MM.1S (cell line): ENCODE results near the gene BBIP1.

Source experiments
- DNase-seq: peaks from one replicate; pipeline ENCODE4 v3.0.0-alpha.2; 2015
- H2AFZ ChIP-seq: fragments of 300-600 bp; sonication (generic); 2 replicates; pipeline ENCODE4 v1.6.0; 2016; ENCODE audit warnings: antibody characterized with exemption, low read length
- H3F3A ChIP-seq: fragments of 300-600 bp; sonication (generic); 2 replicates; pipeline ENCODE4 v1.6.1; 2016; ENCODE audit warnings: mild to moderate bottlenecking, antibody characterized with exemption, low read length, moderate library complexity, mixed read lengths; ENCODE audit not compliant: insufficient read depth
- H3K27ac ChIP-seq: fragments of 300-600 bp; sonication (generic); 2 replicates; pipeline ENCODE4 v1.5.1; 2016; ENCODE audit warnings: mild to moderate bottlenecking, low read length
- H3K27me3 ChIP-seq: fragments of 300-600 bp; sonication (generic); replicated peaks from 2 replicates; pipeline ENCODE4 v1.6.0; 2016; ENCODE audit warnings: low read length; ENCODE audit not compliant: insufficient read depth
- H3K36me3 ChIP-seq: fragments of 300-600 bp; sonication (generic); replicated peaks from 2 replicates; pipeline ENCODE4 v1.6.1; 2016; ENCODE audit warnings: mild to moderate bottlenecking, low read length, mixed read lengths; ENCODE audit not compliant: insufficient read depth
- H3K4me1 ChIP-seq: fragments of 300-600 bp; sonication (generic); 2 replicates; pipeline ENCODE4 v1.6.1; 2016; ENCODE audit warnings: low read length, mixed read lengths
- H3K4me2 ChIP-seq: fragments of 300-600 bp; sonication (generic); 2 replicates; pipeline ENCODE4 v1.6.0; 2016; ENCODE audit warnings: low read depth, low read length
- H3K4me3 ChIP-seq: fragments of 300-600 bp; sonication (generic); 2 replicates; pipeline ENCODE4 v1.5.1; 2016; ENCODE audit warnings: low read length, mixed read lengths
- H3K79me2 ChIP-seq: fragments of 300-600 bp; sonication (generic); 2 replicates; pipeline ENCODE4 v1.6.1; 2016; ENCODE audit warnings: mixed run types, low read length, mixed read lengths
- H3K9ac ChIP-seq: fragments of 300-600 bp; sonication (generic); 2 replicates; pipeline ENCODE4 v1.6.1; 2016; ENCODE audit warnings: low read length, mixed read lengths
- H3K9me2 ChIP-seq: fragments of 300-600 bp; sonication (generic); replicated peaks from 2 replicates; pipeline ENCODE4 v1.6.1; 2016; ENCODE audit warnings: mild to moderate bottlenecking, low read length, mixed read lengths; ENCODE audit not compliant: insufficient read depth
- H3K9me3 ChIP-seq: fragments of 300-600 bp; sonication (generic); replicated peaks from 2 replicates; pipeline ENCODE4 v1.6.1; 2016; ENCODE audit warnings: mild to moderate bottlenecking, low read length, mixed read lengths; ENCODE audit not compliant: insufficient read depth
- H4K20me1 ChIP-seq: fragments of 300-600 bp; sonication (generic); 2 replicates; pipeline ENCODE4 v1.6.1; 2016; ENCODE audit warnings: mild to moderate bottlenecking, low read length, moderate library complexity, mixed read lengths; ENCODE audit not compliant: insufficient read depth
- CTCF ChIP-seq: fragments of 300-600 bp; sonication (generic); IDR thresholded peaks from 2 replicates; pipeline ENCODE4 v1.5.1; 2016; ENCODE audit warnings: antibody characterized with exemption, low read length, mixed read lengths
- EZH2 ChIP-seq: fragments of 300-600 bp; sonication (generic); optimal IDR thresholded peaks from 2 replicates; pipeline ENCODE3; 2017; ENCODE audit warnings: low read depth, mild to moderate bottlenecking, antibody characterized with exemption, low read length, mixed read lengths
- EZH2phosphoT487 ChIP-seq: fragments of 300-600 bp; sonication (generic); IDR thresholded peaks from 2 replicates; pipeline ENCODE4 v1.6.1; 2018; ENCODE audit warnings: antibody characterized with exemption, low read length

Gene BBIP1

GRCh38 chr10:110939419-110939818 lies 20.4 kb upstream of the BBIP1 start:
- Histone ChIP-seq H3K79me2 (peaks cover 98% of the 10 kb centered on the region), H3K36me3 (0 out of 2 replicates have a peak, but pooled peaks cover 5% of the 10 kb centered on the region)

GRCh38 chr10:110936757-110937156 lies 17.8 kb upstream of the BBIP1 start:
- Histone ChIP-seq H3K79me2 (peaks cover 97% of the 10 kb centered on the region), H3K9me3 (no peaks in the 10 kb centered on the region), H3K27ac (no peak overlapping the region), H3K36me3 (no peaks in the 10 kb centered on the region), H2AFZ (no peak overlapping the region), H3K9me2 (no peaks in the 10 kb centered on the region), H4K20me1 (peaks cover 5% of the 10 kb centered on the region; the same call in 1 of the 2 replicates), H3K27me3 (no peaks in the 10 kb centered on the region), H3K4me1 (no peaks in the 10 kb centered on the region), H3F3A (no peaks in the 10 kb centered on the region), H3K4me2 (no peak overlapping the region), H3K4me3 (no peak overlapping the region), H3K9ac (no peak overlapping the region)
- DNase-seq: no peak
- no peak for TF ChIP-seq EZH2phosphoT487

More at GRCh38 chr10:110939419-110939818, 20.4 kb upstream of the BBIP1 start:
- no peak for DNase-seq
- no peak overlapping the region for H3K27ac ChIP-seq
- H3K4me2 ChIP-seq: no peak overlapping the region
- no peaks in the 10 kb centered on the region; the same call in 1 of the 2 replicates for H4K20me1 ChIP-seq
- no peaks in the 10 kb centered on the region for H3F3A ChIP-seq
- H3K9me3 ChIP-seq: no peaks in the 10 kb centered on the region
- no peaks in the 10 kb centered on the region for H3K4me1 ChIP-seq
- H3K4me3 ChIP-seq: no peak overlapping the region
- H3K9ac ChIP-seq: no peak overlapping the region
- H2AFZ ChIP-seq: no peak overlapping the region
- TF ChIP-seq CTCF: no peak
- TF ChIP-seq EZH2phosphoT487: no peak
- no peak for TF ChIP-seq EZH2
- no peaks in the 10 kb centered on the region for H3K9me2 ChIP-seq
- no peaks in the 10 kb centered on the region for H3K27me3 ChIP-seq

DNA sequence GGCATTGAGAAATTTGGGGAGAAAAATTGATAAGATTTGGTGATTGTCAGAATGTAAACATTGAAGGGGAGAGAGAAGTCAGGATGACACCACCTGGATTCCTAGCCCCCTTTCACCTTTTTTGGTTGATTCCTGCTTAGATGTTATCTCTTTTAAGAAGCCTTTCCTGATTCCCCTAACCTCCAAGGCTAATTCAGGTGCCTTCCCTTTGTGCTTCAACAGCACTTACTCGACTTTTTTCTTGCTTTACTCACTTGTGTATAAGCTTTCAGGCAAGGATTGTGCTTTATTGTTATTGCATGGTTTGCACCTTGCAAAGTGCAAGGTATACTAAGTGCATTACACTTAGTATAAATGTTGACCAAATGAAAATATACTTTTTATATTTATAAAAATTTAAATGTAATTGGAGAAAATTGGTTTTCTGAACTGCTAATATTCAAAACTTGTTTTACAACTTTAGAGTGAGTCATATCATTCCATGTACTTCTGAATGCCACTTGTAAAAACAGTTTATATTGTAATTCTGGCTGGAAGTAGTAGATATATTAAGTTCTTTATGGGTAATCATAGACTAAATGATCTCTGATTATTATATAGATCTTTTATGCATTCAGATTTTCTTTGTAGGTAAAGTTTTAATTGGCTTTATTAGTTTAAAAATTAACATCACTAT lies 13.7 kb upstream of the BBIP1 start:
- no peak for TF ChIP-seq EZH2
- TF ChIP-seq EZH2phosphoT487: no peak
- TF ChIP-seq CTCF: no peak
- H3K4me2 ChIP-seq: no peak overlapping the region
- peaks cover 98% of the 10 kb centered on the region for H3K79me2 ChIP-seq
- H3K9me2 ChIP-seq: no peaks in the 10 kb centered on the region
- H2AFZ ChIP-seq: no peak overlapping the region
- no peaks in the 10 kb centered on the region for H3K27me3 ChIP-seq
- no peaks in the 10 kb centered on the region for H3K36me3 ChIP-seq
- no peaks in the 10 kb centered on the region for H3K4me1 ChIP-seq
- no peak for DNase-seq
- no peaks in the 10 kb centered on the region for H3K9me3 ChIP-seq
- no peak overlapping the region for H3K9ac ChIP-seq
- no peak overlapping the region for H3K27ac ChIP-seq
- H3K4me3 ChIP-seq: no peak overlapping the region
- peaks cover 14% of the 10 kb centered on the region; the same call in 1 of the 2 replicates for H4K20me1 ChIP-seq
- no peaks in the 10 kb centered on the region for H3F3A ChIP-seq

GRCh38 chr10:110931769-110932381 lies 12.9 kb upstream of the BBIP1 start:
- DNase-seq: no peak
- Histone ChIP-seq H3K9me3 (no peaks in the 10 kb centered on the region), H4K20me1 (peaks cover 14% of the 10 kb centered on the region; the same call in 1 of the 2 replicates), H3K27ac (no peak overlapping the region), H2AFZ (no peak overlapping the region), H3K4me1 (no peaks in the 10 kb centered on the region), H3K27me3 (no peaks in the 10 kb centered on the region), H3K4me3 (no peak overlapping the region), H3K79me2 (peaks cover 98% of the 10 kb centered on the region), H3K9me2 (no peaks in the 10 kb centered on the region), H3K4me2 (no peak overlapping the region), H3F3A (no peaks in the 10 kb centered on the region), H3K36me3 (no peaks in the 10 kb centered on the region), H3K9ac (no peak overlapping the region)
- no peak for TF ChIP-seq CTCF
